Measurements from ENCODE around the gene CPED1.

DNA sequence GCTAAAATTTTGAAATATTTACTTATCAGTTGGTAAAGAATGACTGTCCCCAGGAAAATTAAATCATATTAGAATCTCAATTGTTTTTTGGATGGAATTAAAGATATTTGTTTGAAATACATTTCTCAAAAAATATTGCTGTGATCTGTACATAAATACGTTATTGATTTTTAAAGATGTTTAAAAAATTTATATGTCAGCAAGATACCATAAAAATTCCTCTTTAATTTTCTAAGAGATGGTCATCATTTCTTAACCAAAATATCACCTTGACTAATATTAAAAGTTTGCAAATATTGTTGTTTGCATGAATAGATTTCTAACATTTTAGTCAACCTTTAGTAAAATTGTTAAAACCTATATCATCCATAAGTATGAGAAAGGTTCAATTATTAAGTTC is 192.8 kb downstream of the CPED1 start:
- TF ChIP-seq, protein P1, sequence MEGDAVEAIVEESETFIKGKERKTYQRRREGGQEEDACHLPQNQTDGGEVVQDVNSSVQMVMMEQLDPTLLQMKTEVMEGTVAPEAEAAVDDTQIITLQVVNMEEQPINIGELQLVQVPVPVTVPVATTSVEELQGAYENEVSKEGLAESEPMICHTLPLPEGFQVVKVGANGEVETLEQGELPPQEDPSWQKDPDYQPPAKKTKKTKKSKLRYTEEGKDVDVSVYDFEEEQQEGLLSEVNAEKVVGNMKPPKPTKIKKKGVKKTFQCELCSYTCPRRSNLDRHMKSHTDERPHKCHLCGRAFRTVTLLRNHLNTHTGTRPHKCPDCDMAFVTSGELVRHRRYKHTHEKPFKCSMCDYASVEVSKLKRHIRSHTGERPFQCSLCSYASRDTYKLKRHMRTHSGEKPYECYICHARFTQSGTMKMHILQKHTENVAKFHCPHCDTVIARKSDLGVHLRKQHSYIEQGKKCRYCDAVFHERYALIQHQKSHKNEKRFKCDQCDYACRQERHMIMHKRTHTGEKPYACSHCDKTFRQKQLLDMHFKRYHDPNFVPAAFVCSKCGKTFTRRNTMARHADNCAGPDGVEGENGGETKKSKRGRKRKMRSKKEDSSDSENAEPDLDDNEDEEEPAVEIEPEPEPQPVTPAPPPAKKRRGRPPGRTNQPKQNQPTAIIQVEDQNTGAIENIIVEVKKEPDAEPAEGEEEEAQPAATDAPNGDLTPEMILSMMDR (IDR thresholded peaks at IDR 0.05) = no peak
- TF ChIP-seq EZH2 (IDR thresholded peaks at IDR 0.05) (no peak), EZH2phosphoT487 (IDR thresholded peaks at IDR 0.05) (no peak)
